ENCODE measurements around the gene EPHB4.

Gene EPHB4

GRCh38 chr7:100852048-100852872 lies 24.9 kb upstream of the EPHB4 start, which contains the start of gene SLC12A9:
TSS of gene SLC12A9 (plus strand) at chr7:100852713. CDS start at chr7:100854198, 1,485 bp downstream.
- H3K36me3 ChIP-seq (ENCODE audit: control insufficient read depth, insufficient read depth, low read length): peaks cover 14% of the 10 kb centered on the region
- peak within 1 kb of the TSS; percentile 76 for H3K4me3 ChIP-seq (ENCODE audit: extremely low read depth, insufficient read depth, low read length, poor library complexity, severe bottlenecking)
- H3K4me1 ChIP-seq (ENCODE audit: control insufficient read depth, insufficient read depth, low read length, poor library complexity, severe bottlenecking): peaks cover 8% of the 10 kb centered on the region
- no peak within 1 kb of the TSS for H3K27ac ChIP-seq (ENCODE audit: low read depth, low read length, severe bottlenecking)
- WGBS, 2 experiments (ENCODE audit: insufficient coverage in 2 of 2): 0 to 1% methylated on average over 46 to 61 of the region's 71 CpGs
- no peaks in the 10 kb centered on the region for H3K9me3 ChIP-seq (ENCODE audit: control insufficient read depth, low read length)

DNA sequence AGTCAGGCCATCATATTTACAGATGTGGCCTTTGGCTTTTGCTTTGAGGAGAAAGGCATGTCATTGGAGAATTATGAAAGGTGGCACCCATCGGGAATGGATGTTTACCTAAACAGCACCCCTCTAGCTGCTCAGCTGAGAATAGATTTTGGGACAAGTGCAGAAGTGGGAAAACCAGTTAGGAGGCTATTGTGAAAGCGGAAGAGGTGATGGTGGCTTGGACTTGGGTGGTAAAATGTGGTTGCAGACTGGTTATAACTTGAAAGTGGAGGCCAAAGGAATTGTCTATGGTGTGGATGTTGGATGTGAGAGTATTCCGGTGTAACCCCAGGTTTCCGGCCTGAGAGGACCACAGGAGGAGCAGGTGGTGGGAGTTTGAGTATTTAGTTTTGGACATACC lies 20.0 kb upstream of the EPHB4 start:
- no peaks in the 10 kb centered on the region for H3K36me3 ChIP-seq (ENCODE audit: control insufficient read depth, insufficient read depth, low read length)
- no peaks in the 10 kb centered on the region for H3K4me1 ChIP-seq (ENCODE audit: control insufficient read depth, insufficient read depth, low read length, poor library complexity, severe bottlenecking)
- no peak overlapping the region for H3K4me3 ChIP-seq (ENCODE audit: extremely low read depth, insufficient read depth, low read length, poor library complexity, severe bottlenecking)
- 96% methylated on average over 3 to 4 of the region's 4 CpGs for WGBS, 2 experiments (ENCODE audit: insufficient coverage in 2 of 2)
- no peak overlapping the region for H3K27ac ChIP-seq (ENCODE audit: low read depth, low read length, severe bottlenecking)
- H3K9me3 ChIP-seq (ENCODE audit: control insufficient read depth, low read length): no peaks in the 10 kb centered on the region

GRCh38 chr7:100840470-100841100 lies 13.3 kb upstream of the EPHB4 start:
- Histone ChIP-seq H3K4me1 (ENCODE audit: control insufficient read depth, insufficient read depth, low read length, poor library complexity, severe bottlenecking) (peaks cover 12% of the 10 kb centered on the region), H3K9me3 (ENCODE audit: control insufficient read depth, low read length) (no peaks in the 10 kb centered on the region), H3K27ac (ENCODE audit: low read depth, low read length, severe bottlenecking) (no peak overlapping the region), H3K4me3 (ENCODE audit: extremely low read depth, insufficient read depth, low read length, poor library complexity, severe bottlenecking) (no peak overlapping the region), H3K36me3 (ENCODE audit: control insufficient read depth, insufficient read depth, low read length) (no peaks in the 10 kb centered on the region)
- 33 to 75% methylated on average over 2 to 5 of the region's 8 CpGs for WGBS, 2 experiments (ENCODE audit: insufficient coverage in 2 of 2)

DNA sequence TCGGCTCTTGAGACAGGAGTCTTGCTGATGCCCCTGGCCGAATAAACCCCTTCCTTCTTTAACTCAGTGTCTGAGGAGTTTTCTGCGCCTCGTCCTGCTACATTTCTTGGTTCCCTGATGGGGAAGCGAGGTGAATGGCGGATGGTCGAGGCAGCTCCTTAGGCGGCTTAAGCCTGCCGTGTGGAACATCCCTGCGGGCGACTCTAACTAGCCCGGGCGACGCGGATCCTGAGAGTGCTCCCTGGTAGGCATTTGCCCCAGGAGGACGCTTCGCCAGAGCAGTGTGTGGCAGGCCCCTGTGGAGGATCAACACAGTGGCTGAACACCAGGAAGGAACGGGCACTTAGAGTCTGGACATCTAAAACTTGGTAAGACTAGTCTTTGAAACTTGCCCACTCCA lies 12.0 kb upstream of the EPHB4 start:
- Histone ChIP-seq H3K9me3 (ENCODE audit: control insufficient read depth, low read length) (no peaks in the 10 kb centered on the region), H3K4me1 (ENCODE audit: control insufficient read depth, insufficient read depth, low read length, poor library complexity, severe bottlenecking) (peaks cover 12% of the 10 kb centered on the region), H3K27ac (ENCODE audit: low read depth, low read length, severe bottlenecking) (no peak overlapping the region), H3K4me3 (ENCODE audit: extremely low read depth, insufficient read depth, low read length, poor library complexity, severe bottlenecking) (no peak overlapping the region), H3K36me3 (ENCODE audit: control insufficient read depth, insufficient read depth, low read length) (no peaks in the 10 kb centered on the region)
- 96 to 99% methylated on average over 12 to 18 of the region's 18 CpGs for whole genome bisulfite sequencing, 2 experiments (ENCODE audit: insufficient coverage in 2 of 2)

- Histone ChIP-seq H3K27ac (ENCODE audit: low read depth, low read length, severe bottlenecking) (peak overlapping the region; percentile 87), H3K9me3 (ENCODE audit: control insufficient read depth, low read length) (no peaks in the 10 kb centered on the region), H3K4me1 (ENCODE audit: control insufficient read depth, insufficient read depth, low read length, poor library complexity, severe bottlenecking) (peaks cover 12% of the 10 kb centered on the region), H3K4me3 (ENCODE audit: extremely low read depth, insufficient read depth, low read length, poor library complexity, severe bottlenecking) (peak overlapping the region; percentile 27), H3K36me3 (ENCODE audit: control insufficient read depth, insufficient read depth, low read length) (no peaks in the 10 kb centered on the region)
- 1 to 6% methylated on average over 34 to 37 of the region's 37 CpGs for WGBS, 2 experiments (ENCODE audit: insufficient coverage in 2 of 2)
Measured at GRCh38 chr7:100837099-100837836, 9.9 kb upstream of the EPHB4 start.

DNA sequence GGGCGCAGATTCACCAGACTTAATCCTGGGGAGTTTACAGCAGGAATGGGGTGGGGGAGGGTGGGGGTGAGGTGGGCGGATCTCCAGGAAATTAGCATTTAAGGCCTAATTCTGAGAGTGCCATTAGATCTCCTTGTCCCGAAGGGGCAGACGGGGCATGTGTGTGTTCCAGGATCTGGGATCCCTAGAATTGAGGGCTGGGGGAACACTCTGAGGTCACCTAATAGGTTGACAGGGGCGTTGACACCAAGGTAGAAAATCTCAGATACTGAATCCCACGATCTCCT lies 9.4 kb upstream of the EPHB4 start:
- WGBS, 2 experiments (ENCODE audit: insufficient coverage in 2 of 2): 5 to 12% methylated on average over 2 of the region's 6 CpGs
- peak overlapping the region; percentile 87 for H3K27ac ChIP-seq (ENCODE audit: low read depth, low read length, severe bottlenecking)
- H3K9me3 ChIP-seq (ENCODE audit: control insufficient read depth, low read length): no peaks in the 10 kb centered on the region
- peaks cover 12% of the 10 kb centered on the region for H3K4me1 ChIP-seq (ENCODE audit: control insufficient read depth, insufficient read depth, low read length, poor library complexity, severe bottlenecking)
- H3K4me3 ChIP-seq (ENCODE audit: extremely low read depth, insufficient read depth, low read length, poor library complexity, severe bottlenecking): peak overlapping the region; percentile 27
- H3K36me3 ChIP-seq (ENCODE audit: control insufficient read depth, insufficient read depth, low read length): no peaks in the 10 kb centered on the region

GRCh38 chr7:100835903-100836811 lies 8.8 kb upstream of the EPHB4 start:
- Histone ChIP-seq H3K4me1 (ENCODE audit: control insufficient read depth, insufficient read depth, low read length, poor library complexity, severe bottlenecking) (peaks cover 12% of the 10 kb centered on the region), H3K27ac (ENCODE audit: low read depth, low read length, severe bottlenecking) (peak overlapping the region; percentile 87), H3K4me3 (ENCODE audit: extremely low read depth, insufficient read depth, low read length, poor library complexity, severe bottlenecking) (peak overlapping the region; percentile 16), H3K36me3 (ENCODE audit: control insufficient read depth, insufficient read depth, low read length) (no peaks in the 10 kb centered on the region), H3K9me3 (ENCODE audit: control insufficient read depth, low read length) (no peaks in the 10 kb centered on the region)
- WGBS, 2 experiments (ENCODE audit: insufficient coverage in 2 of 2): 9 to 14% methylated on average over 10 to 11 of the region's 17 CpGs

DNA sequence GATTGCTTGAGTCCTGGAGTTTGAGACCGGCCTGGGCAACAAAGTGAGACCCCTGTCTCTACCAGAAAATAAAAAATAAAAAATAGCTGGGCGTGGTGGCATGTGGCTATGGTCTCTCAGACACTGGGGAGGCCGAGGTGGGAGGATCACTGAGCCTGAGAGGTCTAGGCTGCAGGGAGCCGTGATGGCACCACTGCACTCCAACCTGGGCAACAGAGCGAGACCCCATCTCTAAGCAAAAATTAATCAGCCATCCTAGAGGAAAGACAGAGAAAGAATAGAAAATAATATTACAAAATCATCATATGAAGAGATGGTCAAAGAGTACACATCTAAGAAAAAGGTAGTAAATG lies 4.9 kb upstream of the EPHB4 start:
- Histone ChIP-seq H3K9me3 (ENCODE audit: control insufficient read depth, low read length) (no peaks in the 10 kb centered on the region), H3K4me3 (ENCODE audit: extremely low read depth, insufficient read depth, low read length, poor library complexity, severe bottlenecking) (no peak overlapping the region), H3K27ac (ENCODE audit: low read depth, low read length, severe bottlenecking) (no peak overlapping the region), H3K36me3 (ENCODE audit: control insufficient read depth, insufficient read depth, low read length) (no peaks in the 10 kb centered on the region), H3K4me1 (ENCODE audit: control insufficient read depth, insufficient read depth, low read length, poor library complexity, severe bottlenecking) (peaks cover 12% of the 10 kb centered on the region)
- 80 to 100% methylated on average over 1 to 3 of the region's 5 CpGs for WGBS, 2 experiments (ENCODE audit: insufficient coverage in 2 of 2)

DNA sequence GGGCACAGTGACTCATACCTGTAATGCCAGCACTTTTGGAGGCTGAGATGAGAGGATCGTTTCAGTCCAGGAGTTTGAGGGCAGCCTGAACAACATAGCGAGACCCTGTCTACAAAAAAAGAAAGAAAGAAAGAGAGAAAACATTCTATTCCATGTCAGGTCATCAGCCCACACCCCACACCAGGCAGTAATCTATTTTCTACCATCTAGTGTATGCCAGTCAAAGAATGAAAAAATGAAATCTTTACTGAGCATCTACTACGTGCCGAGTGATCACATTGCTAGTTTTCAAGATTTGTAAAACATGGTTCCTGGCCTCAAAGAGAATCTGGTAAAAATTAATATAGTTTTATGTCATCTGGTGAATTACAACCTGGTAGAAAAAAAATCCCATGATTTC lies 3.1 kb upstream of the EPHB4 start:
- no peak overlapping the region for H3K4me3 ChIP-seq (ENCODE audit: extremely low read depth, insufficient read depth, low read length, poor library complexity, severe bottlenecking)
- peaks cover 10% of the 10 kb centered on the region for H3K4me1 ChIP-seq (ENCODE audit: control insufficient read depth, insufficient read depth, low read length, poor library complexity, severe bottlenecking)
- H3K36me3 ChIP-seq (ENCODE audit: control insufficient read depth, insufficient read depth, low read length): peaks cover 8% of the 10 kb centered on the region
- H3K27ac ChIP-seq (ENCODE audit: low read depth, low read length, severe bottlenecking): no peak overlapping the region
- no peaks in the 10 kb centered on the region for H3K9me3 ChIP-seq (ENCODE audit: control insufficient read depth, low read length)
- 90 to 100% methylated on average over 1 to 2 of the region's 4 CpGs for WGBS, 2 experiments (ENCODE audit: insufficient coverage in 2 of 2)

DNA sequence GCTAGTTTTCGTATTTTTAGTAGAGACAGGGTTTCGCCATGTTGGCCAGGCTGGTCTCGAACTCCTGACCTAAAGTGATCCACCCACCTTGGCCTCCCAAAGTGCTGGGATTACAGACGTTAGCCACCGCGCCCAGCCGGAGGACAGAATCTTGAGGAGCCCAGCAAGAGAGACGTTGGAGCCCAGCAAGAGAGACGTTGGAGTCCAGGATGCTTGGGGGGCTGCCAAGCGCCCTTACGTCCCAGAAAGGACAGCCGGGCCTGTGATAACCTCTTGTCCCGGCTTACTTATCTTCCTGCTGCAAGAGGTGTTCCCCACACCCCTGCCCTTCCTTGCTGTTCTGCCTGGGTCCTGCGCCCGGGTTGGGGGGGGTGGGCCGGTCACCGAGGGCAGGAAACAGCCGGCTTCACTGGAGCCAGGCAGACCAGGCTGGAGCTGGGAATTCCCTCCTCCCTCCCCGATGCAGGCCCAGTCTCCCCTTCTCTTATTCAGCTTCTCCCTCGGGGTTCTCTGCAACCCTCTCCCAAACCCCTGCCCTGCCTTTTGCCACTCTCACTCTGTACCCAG lies 1.9 kb upstream of the EPHB4 start:
- H3K4me3 ChIP-seq (ENCODE audit: extremely low read depth, insufficient read depth, low read length, poor library complexity, severe bottlenecking): no peak overlapping the region
- H3K4me1 ChIP-seq (ENCODE audit: control insufficient read depth, insufficient read depth, low read length, poor library complexity, severe bottlenecking): peaks cover 13% of the 10 kb centered on the region
- H3K27ac ChIP-seq (ENCODE audit: low read depth, low read length, severe bottlenecking): peak overlapping the region; percentile 1
- 68 to 70% methylated on average over 16 to 19 of the region's 20 CpGs for WGBS, 2 experiments (ENCODE audit: insufficient coverage in 2 of 2)
- peaks cover 16% of the 10 kb centered on the region for H3K36me3 ChIP-seq (ENCODE audit: control insufficient read depth, insufficient read depth, low read length)
- no peaks in the 10 kb centered on the region for H3K9me3 ChIP-seq (ENCODE audit: control insufficient read depth, low read length)

All from mesodermal cell (in vitro differentiated cells).